HG03095 (cell line): ENCODE measurements around the gene SMURF2.
"Not testable (repeated sequence)": the region's sequence is repeated elsewhere in the genome, so short reads cannot be mapped to it uniquely, and the experiment has no call there.

Experiments used
- ATAC-seq: cut with Tn5 transposase; IDR thresholded peaks from one replicate; pipeline ENCODE4 v1.9.1; 2021; ENCODE audit warnings: moderate library complexity; ENCODE audit not compliant: unreplicated experiment

The SMURF2 gene

DNA sequence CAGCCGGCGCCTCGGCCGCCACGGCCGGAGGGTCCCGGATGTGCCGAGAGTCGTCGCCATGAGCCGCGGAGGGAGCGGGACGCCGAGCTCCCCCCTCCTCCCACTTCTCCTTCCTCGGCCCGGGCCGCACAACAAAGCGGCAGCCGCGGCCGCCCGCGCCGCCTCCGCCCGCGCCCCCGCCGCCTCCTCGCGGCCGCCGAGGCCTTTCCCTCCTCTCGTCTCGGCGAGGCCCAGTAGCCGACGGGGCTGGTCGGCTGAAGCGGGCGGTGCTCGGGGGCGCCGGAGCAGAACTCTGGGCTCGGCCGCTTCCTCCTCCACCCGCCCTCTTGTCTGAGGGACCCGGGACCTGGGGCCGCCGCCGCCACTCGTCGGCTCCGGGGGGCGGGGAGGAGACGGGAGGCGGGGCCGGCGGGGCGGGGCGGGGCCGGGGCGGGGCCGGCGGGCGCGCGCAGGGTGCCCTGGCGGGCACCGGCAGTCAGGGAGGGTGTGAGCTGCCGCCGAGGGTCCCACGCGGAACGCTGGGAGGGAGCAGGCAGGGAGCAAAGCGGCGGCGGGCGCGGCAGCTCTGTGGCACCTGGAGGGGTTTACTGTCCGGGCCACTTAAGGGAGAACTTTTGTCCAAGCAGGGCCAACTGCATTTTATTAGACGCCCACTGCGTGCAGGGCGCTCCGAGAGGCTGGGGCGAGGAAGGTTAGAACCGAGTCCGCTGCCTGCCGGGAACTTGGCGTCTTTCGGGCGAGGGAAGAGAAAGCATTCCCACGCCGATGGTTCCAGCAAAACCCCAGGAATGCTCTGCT lies at the start of gene SMURF2:
Gene SMURF2 (minus strand): TSS at position 332 of the 798 bp plus-strand sequence. CDS start 427 bp downstream, outside the sequence.
- peak; percentile 77 for ATAC-seq

DNA sequence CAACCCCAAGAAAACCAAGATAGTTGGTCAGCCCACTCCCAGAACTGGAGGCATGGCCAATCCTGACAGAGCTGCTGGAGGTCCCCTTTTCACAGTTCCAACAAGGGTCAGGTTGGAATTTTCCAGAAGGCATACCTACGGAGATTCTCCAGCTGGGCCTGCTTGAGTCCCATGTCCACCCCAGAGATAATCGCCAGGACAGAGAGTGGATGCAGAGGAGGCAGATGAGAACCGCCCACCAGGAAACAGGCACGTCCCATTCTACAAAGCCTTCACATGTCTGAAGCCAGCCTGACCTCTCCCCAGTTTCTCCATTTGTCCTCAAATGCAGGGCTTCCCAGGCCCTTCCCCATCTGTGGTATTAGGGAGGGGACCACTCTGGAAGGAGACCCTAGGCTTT lies 47.4 kb upstream of the SMURF2 start:
- no peak for ATAC-seq

DNA sequence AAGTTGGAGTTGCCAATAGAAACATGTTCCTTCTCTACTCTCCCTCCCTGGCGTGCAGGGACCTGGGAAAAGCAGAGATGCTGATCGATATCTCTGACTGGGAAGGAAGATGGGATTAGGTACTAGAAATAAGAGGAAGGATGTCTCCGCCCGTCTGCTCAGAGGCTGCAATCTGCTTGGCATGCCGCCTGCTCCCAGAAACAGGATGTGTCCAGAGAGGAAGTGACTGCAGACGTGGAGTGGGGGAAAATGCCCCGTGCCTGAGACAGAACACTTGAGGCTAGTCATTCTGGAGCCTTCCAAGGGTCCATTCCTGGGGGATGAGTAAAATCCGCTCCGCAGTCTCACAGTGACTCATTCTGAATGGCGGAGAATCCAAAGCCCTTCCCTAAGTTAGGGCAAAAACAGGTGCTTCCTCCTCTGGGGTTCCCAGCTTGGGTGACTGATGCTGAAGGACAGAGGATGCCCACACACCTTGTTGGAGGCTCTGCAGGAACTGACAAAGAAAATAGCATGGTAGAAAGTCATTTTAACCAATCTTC lies 45.0 kb upstream of the SMURF2 start:
- ATAC-seq, result no peak

DNA sequence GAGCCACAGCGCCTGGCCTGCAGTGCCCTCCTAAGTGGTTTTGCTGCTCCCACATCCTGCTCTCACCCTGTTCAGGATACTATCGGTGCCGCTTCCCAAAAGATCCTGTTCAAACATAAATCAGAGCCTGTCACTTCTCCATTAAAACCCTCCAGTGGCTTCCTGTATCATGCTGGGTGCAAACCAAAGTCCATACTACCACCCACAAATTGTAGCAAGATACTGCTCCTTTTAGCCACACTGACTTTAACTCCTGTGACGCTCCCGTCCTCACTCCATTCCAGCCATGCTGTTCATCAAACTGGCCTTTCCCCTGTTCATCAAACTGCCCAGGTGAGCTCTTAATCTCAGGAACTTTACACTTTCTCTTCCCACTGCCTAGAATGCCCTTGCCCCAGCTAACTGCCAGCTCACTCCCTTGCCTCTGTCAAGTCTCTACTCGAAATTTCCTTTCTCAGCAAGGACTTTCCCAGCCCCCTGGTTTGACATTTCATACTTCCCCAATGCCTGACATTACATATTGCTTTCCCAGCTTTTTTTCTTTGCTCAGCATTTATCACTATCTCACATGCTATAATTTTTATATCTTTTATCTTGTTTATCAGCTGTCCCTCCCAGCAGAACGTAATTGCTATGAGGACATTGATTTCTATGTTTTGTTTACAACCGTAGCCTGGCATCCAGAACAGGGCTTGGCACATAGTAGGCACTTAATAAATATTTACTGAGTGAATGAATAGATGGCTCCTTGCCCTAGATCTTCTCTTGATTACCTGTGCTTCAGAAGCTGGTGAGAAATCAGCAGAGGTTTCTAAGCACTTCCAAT lies 44.3 kb upstream of the SMURF2 start:
- no peak for ATAC-seq

DNA sequence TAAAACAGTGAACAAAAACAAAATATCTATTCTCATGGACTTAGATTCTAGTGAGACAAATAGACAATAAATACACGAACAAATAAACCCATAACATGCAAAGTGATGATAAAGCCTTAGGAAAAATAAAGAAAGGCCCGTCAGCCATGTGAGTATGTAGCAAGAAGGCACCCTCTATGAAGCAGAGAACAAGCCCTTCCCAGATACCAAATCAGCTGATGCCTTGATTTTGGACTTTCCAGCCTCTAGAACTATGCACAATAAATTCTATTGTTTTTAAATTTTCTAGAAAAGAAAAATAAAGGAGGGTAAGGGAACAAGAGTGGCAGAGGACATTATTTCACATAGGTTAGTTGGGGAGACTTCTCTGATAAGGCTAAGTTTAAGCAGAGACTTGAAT lies 40.7 kb upstream of the SMURF2 start:
- no peak for ATAC-seq

DNA sequence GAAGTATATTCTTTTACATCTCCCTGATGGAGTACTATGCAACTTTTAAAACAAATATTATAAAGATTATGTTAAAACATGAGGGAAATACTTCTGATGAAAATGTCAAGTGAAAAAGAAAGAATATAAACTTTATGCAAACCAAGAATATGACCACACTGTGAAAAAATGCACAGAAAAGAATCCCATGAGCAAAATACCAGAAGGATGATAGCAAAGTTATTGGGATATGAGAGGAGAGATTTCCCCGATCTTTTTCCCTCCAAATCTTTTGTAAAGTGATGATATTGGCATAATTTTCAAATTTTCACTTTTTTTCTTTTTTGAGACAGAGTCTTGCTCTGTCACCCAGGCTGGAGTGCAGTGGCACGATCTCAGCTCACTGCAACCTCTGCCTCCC lies 36.6 kb upstream of the SMURF2 start:
- no peak for ATAC-seq

DNA sequence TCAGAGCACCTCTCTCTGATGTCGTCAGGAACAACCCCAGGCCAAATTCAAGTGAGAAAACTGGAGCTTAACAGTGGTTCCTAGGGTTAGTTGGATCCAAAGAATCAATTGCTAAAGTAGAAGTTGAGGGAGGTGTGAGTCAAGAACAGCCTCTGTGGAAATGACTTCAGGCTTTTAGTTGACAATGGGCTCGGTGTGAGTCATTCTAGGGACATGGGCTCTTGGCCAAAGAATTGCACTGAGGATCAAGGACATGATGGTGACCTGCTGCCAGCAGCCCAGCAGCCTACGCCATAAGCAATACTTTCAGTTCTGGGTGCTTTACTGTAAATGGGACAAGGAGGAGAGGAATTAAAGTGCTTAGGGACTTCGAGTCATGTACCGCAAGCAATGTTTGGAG lies 32.1 kb upstream of the SMURF2 start:
- ATAC-seq, result no peak

DNA sequence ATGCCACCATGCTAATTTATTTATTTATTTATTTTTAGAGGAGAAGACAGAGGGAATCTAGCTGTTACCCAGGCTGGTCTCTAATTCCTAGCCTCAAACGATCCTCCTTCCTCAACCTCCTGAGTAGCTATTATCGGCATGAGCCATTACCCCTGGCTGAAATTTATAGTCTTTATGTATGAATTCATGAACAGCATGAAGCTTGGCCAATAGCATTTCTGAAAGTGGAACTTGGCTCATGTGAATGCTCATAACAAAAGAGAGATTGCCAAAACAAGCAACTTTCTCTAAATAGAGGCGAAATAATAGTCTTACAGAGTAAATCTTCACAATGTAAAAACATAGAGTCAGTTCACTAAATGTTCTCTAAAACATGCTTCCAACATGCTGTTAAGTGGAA lies 30.1 kb upstream of the SMURF2 start:
- no peak for ATAC-seq

DNA sequence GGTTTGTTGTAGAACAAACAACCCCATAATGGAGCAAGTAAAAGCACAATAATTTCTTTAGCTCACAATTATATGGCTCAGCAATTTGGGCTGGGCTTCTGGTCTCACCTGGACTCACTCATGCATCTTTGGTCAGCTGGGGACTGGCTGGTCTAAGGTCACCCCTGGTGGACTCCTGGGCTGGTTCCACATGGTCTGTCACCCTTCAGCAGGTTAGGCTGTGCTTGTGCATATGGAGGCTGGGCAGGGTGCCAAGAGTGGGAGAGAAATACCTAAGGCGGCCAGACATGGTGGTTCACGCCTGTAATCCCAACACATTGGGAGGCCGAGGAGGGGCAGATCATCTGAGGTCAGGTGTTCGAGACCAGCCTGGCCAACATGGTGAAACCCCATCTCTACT lies 27.0 kb upstream of the SMURF2 start:
- no peak for ATAC-seq

DNA sequence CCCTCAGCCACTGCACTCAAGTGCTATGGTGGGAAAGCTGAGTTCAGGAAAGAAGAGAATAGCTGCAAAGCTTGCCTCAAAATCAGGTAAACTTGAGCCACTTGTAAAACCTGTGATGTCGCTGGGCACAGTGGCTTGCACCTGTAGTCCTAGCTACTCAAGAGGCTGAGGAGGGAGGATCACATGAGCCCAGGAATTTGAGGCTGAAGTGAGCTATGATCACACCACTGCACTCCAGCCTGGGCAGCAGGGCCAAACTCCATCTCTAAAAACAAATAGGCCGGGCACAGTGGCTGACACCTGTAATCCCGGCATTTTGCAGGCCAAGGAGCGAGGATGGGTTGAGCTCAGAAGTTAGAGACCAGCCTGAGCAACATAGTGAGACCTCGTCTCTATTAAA lies 26.4 kb upstream of the SMURF2 start:
- ATAC-seq, result no peak

DNA sequence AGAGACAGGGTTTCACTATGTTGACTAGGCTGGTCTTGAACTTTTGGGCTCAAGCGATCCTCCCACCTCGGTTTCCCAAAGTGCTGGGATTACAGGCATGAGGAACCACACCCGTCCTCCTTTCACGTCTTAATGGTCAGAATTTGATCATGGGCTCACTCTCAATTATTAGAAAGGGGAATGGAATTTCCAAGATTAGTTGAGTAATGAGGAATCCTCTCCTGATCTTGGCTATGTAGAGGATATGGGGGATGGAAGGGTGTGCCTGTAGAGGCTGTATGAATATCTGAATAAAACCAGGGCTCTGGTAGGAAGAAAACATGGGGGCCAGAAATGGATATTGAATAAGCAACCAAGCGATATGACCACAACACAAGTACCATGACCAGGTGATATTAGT lies 25.9 kb upstream of the SMURF2 start:
- ATAC-seq, result no peak

DNA sequence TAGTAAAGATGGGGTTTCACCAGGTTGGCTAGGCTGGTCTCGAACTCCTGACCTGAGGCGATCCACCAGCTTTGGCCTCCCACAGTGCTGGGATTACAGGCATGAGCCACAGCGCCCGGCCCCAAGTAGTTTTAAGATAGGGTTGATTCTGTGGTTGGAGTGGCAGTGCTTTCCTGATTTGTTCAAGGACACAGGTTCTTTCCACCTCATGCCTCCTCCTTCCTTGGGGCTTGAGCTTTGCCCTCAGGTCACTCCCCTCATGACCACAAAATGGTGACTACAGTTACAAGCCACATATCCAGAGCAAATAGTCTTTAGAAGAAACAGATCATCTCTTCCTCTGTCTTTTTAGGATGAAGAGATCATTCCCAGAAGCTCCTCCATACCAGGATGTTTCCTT lies 25.3 kb upstream of the SMURF2 start:
- no peak for ATAC-seq

DNA sequence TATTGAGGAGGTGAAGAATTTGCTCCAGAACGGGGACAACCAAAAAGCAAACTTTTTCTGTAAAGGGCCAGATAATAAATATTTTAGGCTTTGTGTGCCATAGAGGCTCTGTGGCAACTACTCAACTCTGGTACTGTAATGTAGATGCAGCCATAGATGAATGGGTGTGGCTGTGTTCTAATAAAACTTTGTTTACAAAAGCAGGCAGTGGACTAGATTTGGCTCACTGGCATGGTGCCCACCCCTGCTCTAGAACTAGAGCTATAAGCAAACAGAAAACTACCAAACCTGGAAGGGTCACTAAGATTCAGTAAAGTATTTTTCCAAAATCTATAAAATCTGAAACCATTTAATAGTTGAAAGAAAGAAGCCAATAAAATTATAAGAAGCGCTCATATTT lies 24.6 kb upstream of the SMURF2 start:
- ATAC-seq, result no peak

DNA sequence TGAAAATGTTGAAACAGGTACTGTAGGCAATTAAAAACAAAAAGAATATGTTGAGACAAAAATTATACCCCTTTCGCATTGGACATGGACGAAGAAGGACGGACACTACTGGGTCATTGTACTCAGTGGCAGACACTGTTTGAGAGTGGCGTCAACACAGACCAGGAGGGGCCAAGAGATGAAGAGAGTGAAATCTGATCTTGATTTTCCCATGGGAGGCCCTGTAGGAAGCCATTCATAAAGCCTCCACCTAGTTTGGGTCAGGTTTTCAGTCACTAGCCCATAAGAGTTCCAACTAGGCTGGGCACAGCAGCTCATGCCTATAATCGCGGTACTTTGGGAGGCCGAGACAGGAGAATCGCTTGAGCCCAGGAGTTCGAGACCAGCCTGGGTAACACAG lies 23.6 kb upstream of the SMURF2 start:
- ATAC-seq, result no peak

DNA sequence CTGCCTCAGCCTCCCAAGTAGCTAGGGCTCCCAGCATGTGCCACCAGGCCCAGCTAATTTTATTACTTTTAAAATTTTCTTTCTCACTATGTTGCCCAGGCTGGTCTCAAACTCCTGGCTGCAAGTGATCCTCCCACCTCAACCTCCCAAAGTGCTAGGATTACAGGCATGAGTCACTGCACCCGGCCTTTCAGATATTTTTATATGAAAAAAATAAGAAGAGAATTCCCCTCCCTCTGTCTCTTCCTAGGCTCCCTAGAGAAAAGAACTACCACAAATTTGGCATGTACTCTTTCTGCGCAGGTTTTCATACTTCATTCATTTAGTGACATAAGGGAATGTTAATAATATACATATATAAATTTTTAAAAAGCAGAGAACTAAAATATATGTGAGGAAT lies 21.7 kb upstream of the SMURF2 start:
- no peak for ATAC-seq

DNA sequence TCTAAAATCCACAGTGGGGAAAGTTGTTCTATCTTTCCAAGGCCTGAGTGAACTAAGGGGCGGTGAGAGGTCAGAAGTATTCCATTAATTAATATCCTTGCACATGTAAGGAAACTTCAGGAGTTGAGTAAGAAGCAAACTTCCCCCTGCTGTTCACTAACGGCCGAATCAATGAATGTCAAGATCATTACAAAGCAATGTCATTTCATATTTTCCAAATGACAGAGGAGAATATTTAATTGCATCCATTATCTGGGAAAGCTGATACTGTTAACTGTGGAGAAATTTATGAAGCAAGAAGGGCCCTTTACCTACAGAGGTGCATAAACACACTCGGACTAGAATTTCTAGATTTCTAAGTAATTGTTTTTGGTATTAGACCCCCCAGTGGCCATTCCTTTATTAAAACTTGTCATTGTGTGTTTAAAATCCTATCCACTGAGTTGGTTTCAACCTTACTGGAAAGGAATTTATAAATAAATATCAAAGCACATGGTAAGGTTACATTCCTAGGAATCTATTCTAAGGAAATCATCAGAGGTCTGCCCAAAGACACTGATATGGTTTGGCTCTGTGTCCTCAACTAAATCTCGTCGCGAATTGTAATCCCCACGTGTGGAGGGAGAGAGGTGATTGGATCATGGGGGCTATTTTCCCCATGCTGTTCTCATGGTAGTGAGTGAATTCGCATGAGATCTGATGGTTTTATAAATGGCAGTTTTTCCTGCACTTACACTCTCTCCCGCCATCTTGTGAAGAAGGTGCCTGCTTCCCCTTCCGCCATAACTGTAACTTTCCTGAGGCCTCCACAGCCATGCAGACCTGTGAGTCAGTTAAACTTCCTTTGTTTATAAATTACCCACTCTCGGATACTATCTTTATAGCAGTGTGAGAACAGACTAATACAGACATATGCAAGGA lies 20.4 kb upstream of the SMURF2 start:
- no peak for ATAC-seq

DNA sequence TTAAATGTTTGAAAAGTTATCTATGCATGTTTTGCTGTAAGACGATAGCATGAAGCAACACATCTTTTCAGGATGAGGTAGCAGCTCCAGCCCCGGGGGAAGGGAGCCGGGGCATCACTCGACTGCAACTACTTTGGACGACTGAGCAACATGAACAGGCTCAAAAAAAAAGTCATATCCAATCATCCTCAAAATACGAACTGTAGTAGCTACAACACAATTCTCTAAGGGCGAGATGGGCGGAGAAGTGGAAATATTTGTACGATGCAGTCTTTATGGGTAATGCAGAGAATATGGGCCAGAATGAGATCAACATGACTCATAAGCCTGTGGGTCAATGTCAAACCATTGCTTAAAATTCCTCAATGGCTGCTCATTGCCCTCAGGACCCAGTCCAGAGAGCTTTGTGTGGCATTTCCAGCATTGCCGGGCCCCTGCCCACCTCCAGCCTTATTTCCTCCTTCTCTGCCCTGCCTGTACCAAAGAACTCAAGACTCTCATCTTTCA lies 17.7 kb upstream of the SMURF2 start:
- ATAC-seq, result no peak

DNA sequence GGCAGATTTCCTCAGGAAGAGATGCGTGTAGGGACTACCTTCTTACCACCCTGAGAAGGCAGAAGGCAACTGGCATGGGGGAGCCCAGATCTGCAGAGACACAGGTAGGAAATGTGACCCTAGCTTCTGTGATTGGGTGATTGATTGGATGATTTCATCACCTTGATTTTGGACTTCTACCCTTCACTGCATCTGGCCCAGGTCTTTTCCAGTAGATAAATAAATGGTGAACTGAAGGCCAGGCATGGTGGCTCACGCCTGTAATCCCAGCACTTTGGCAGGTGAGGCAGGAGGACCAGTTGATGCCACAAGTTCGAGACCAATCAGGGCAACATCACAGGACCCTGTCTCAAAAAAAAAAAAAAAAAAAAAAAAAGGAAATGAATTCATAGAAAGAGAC lies 14.7 kb upstream of the SMURF2 start:
- no peak for ATAC-seq

DNA sequence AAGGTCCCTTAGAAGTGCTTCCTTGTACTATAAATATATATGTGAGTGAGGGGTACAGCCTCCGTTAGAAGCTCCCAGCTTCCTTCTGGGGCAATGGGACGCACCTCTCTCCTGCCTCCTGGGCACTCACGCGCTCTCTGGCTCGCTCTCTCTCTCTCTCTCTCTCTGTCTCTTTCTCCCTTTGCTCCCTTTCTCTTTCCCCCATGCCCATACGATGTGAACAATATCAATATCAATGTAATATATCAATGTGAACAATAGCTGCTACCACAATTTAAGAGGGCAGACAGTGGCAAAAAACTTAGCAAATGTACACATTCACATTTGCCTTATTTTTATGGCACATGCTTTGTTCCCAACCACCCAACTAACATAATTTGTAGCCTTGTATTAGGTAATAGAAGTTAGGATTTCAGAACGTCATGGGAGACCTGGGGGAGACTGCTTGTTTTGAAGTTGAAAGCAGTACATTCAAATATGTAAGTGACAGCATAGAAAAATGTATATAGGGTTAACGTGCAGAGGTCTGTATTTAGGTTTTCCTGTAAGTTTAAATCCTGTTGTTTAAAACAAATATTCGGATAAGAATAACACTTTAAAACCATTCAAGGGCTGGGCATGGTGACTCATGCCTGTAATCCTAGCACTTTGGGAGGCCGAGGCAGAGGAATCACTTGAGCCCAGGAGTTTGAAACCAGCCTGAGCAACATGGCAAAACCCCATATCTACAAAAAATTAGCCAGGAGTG lies 8.9 kb upstream of the SMURF2 start:
- not testable (repeated sequence) for ATAC-seq
